Esophagus squamous epithelium (tissue), 5 donors: ENCODE results near the gene CERKL. TPM values are rescaled to one million over a fixed set of nuclear protein-coding genes. Genes with fewer than 3 reads are reported as not detected.

ENCODE experiments used
- DNase-seq: peaks from one replicate; lab custom pipeline; 2025; lab: John Stamatoyannopoulos, UW
- H3K27ac ChIP-seq, 4 donors: fragments of 200-600 bp; sonication (generic); one replicate each; pipeline ENCODE4 v1.5.1; 2016 to 2019; ENCODE audit warnings: mild to moderate bottlenecking in 1 of 4
- H3K27me3 ChIP-seq, 4 donors: fragments of 200-600 bp; sonication (generic); 1 replicate in 3 of 4; 2 replicates in 1 of 4; pipeline versions ENCODE4 v1.5.1 to v1.6.0; 2017 to 2021; ENCODE audit warnings: antibody characterized with exemption in 1 of 4
- H3K36me3 ChIP-seq, 3 donors: fragments of 200-600 bp; sonication (generic); one replicate each; pipeline ENCODE4 v1.5.1; 2016 to 2019
- H3K4me1 ChIP-seq, 3 donors: fragments of 200-600 bp; sonication (generic); one replicate each; pipeline ENCODE4 v1.5.1; 2017 to 2019
- H3K4me3 ChIP-seq, 4 donors: fragments of 200-600 bp; sonication (generic); 1 replicate in 3 of 4; 2 replicates in 1 of 4; pipeline ENCODE4 v1.5.1; 2016 to 2019; ENCODE audit warnings: mild to moderate bottlenecking in 2 of 4, moderate library complexity in 1 of 4
- H3K9me3 ChIP-seq, 3 donors: fragments of 200-600 bp; sonication (generic); one replicate each; pipeline ENCODE4 v1.5.1; 2016 to 2019
- POLR2A ChIP-seq, 4 donors: fragments of 450-650 bp; IDR thresholded peaks; one replicate each; pipeline ENCODE4 v1.6.1; 2017; ENCODE audit warnings: antibody characterized with exemption in 4 of 4, mild to moderate bottlenecking in 4 of 4, moderate library complexity in 3 of 4
- WGBS, 2 donors: methylation state at CpG; one replicate each; pipeline ENCODE4 v1.1.5; 2018; 5-methylcytosine and 5-hydroxymethylcytosine counted together
- intact Hi-C: fragments of 100-400 bp; cut with DNase I; formaldehyde crosslinking; loops from one replicate; pipeline ENCODE4 v1.15.0; 2022
- total RNA-seq, 4 donors: library from RNA; depleted of rRNA; stranded (reverse); fragments of >200 nt; gene quantifications; one replicate each; pipeline ENCODE4 v1.1.0, GENCODE V29; 2016
- TF ChIP-seq, protein P1 (sequence below), 6 experiments: fragments of 450-650 bp in 4 of 6; fragments of 200-600 bp in 2 of 6; sonication (generic) in 2 of 6; IDR thresholded peaks; one replicate each; pipeline ENCODE4 v1.5.1; 2016 to 2019; ENCODE audit warnings: antibody characterized with exemption in 6 of 6, mild to moderate bottlenecking in 4 of 6, moderate library complexity in 4 of 6
- donor health status: DM: yes; HTN: yes; CAD: no.

Gene CERKL
- total RNA-seq, 4 donors from 2014 or later: 0.15 TPM; not detected in 3

DNA sequence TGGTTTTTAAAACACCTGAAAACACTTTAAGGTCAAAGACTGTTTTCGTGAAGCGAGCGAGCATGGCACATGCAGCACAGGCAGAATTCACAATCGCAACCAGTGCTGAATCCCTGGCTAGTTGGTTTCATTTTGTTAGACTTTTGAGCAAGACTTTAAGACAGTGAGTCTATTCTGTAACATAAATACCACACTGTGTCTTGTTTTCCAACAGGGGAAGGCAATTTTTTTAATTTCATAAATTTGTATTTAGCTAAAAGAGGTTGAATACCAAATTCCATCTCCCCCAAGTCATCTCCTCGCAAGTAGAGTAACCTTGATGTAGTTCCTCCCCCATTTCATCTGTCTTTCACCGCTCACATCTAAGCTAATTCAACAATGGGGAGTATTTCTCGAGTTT lies 1.4 kb downstream of the CERKL start:
- TF ChIP-seq POLR2A (IDR thresholded peaks at IDR 0.05): no peak
- TF ChIP-seq, protein P1, sequence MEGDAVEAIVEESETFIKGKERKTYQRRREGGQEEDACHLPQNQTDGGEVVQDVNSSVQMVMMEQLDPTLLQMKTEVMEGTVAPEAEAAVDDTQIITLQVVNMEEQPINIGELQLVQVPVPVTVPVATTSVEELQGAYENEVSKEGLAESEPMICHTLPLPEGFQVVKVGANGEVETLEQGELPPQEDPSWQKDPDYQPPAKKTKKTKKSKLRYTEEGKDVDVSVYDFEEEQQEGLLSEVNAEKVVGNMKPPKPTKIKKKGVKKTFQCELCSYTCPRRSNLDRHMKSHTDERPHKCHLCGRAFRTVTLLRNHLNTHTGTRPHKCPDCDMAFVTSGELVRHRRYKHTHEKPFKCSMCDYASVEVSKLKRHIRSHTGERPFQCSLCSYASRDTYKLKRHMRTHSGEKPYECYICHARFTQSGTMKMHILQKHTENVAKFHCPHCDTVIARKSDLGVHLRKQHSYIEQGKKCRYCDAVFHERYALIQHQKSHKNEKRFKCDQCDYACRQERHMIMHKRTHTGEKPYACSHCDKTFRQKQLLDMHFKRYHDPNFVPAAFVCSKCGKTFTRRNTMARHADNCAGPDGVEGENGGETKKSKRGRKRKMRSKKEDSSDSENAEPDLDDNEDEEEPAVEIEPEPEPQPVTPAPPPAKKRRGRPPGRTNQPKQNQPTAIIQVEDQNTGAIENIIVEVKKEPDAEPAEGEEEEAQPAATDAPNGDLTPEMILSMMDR (IDR thresholded peaks at IDR 0.05): no peak
- Histone ChIP-seq H3K4me3 (peak overlapping the region in 1 of 4 donors; percentile 3), H3K27me3 (peaks cover 0 to 48% (median 0%) of the 10 kb centered on the region in 4 donors), H3K27ac (no peak overlapping the region), H3K9me3 (no peaks in the 10 kb centered on the region), H3K36me3 (no peaks in the 10 kb centered on the region), H3K4me1 (peaks cover 8 to 15% (median 9%) of the 10 kb centered on the region in 3 donors)
- intact Hi-C loops: no loop called here
- WGBS, 2 donors: 73 to 74% methylated on average over 7 of the region's 7 CpGs
- DNase-seq: no peak

DNA sequence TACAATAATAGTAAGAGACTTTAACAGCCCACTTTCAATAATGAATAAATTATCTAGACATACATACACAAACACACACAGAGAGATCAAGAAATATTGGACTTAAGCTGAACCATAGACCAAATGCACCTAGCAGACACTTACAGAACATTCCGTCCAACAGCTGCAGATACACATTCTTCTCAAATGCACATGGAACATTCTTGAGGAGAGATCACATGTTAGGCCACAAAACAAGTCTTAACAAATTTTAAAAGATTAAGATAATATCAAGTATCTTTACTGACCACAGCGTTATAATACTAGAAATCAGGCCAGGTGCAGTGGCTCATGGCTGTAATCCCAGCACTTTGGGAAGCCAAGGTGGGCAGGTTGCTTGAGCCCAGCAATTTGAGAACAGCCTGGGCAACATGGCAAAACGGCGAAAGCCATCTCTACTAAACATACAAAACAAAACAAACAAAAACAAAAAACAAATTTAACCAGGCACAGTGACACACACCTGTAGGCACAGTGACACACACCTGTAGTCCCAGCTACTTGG lies 7.4 kb downstream of the CERKL start:
- no peaks in the 10 kb centered on the region for H3K9me3 ChIP-seq
- peaks cover 0 to 7% (median 0%) of the 10 kb centered on the region in 4 donors for H3K27me3 ChIP-seq
- no peaks in the 10 kb centered on the region for H3K36me3 ChIP-seq
- H3K4me3 ChIP-seq: no peak overlapping the region
- no peak overlapping the region for H3K27ac ChIP-seq
- intact Hi-C loops: no loop called here
- WGBS, 2 donors: 85 to 87% methylated on average over 4 of the region's 4 CpGs
- TF ChIP-seq, protein P1 (IDR thresholded peaks at IDR 0.05): no peak
- TF ChIP-seq POLR2A (IDR thresholded peaks at IDR 0.05): no peak
- no peaks in the 10 kb centered on the region for H3K4me1 ChIP-seq
- no peak for DNase-seq

DNA sequence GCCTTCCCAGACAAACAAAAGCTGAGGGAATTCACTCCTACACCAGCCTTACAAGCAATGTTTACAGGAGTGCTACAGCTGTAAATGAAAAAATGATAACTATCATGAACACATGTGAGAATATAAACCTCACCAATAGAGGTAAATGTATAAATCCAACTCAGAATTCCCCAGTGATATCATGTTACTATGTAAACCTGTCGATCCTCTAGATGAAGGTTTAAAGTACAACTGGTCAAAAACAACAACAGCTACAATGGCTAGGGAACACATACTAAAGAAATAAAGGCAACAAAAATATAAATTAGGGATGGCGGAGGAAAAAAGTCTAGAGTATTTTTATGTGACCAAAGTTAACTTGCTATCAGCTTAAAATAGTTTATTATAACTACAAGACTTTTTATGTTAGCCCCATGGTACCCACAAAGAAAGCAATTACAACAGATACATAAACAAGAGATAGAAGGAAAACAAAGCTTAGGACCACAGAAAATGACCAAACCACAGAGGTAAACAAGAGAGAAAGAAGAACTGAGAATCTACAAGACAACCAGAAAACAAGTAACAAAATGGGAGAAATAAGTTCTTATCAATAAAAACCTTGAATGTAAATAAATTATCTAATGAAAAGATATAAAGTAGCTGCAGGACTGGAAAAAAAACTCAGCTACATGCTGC lies 8.3 kb downstream of the CERKL start:
- TF ChIP-seq POLR2A (IDR thresholded peaks at IDR 0.05): no peak
- TF ChIP-seq, protein P1 (IDR thresholded peaks at IDR 0.05): no peak
- no peaks in the 10 kb centered on the region for H3K9me3 ChIP-seq
- H3K27ac ChIP-seq: no peak overlapping the region
- 80 to 85% methylated on average over 2 of the region's 2 CpGs for WGBS, 2 donors
- H3K27me3 ChIP-seq: peaks cover 0 to 7% (median 0%) of the 10 kb centered on the region in 4 donors
- no peak for DNase-seq
- no peaks in the 10 kb centered on the region for H3K4me1 ChIP-seq
- no peaks in the 10 kb centered on the region for H3K36me3 ChIP-seq
- no peak overlapping the region for H3K4me3 ChIP-seq
- intact Hi-C loops: no loop called here

DNA sequence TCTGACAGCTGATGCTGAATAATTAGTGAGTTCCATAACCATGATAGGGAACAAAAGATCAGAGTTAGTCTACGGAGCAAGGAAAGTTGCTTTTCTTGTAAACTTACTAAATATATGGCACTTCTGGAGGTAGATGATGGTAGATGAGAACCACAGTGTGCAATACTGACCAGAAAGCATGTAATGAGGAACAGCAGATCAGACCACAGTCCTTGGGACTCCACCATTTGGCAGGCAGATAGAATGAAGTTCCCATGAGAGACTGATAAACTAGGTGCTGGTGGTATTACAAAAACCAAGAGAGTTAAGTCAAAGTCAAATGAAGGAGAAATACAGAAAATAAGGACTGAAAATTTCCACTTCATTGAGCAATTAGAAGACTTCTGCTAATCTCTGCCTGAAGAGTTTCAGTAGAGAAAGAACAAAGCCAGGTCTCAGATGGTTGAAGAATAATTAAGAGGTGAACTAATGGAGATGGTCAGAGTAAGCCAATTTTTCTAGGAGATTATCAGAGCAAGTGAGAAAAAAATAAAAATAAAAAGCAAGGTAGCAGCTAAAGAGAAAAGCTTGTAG lies 10.4 kb downstream of the CERKL start:
- H3K27ac ChIP-seq: no peak overlapping the region
- intact Hi-C loops: no loop called here
- DNase-seq: no peak
- no peaks in the 10 kb centered on the region for H3K36me3 ChIP-seq
- TF ChIP-seq, protein P1 (IDR thresholded peaks at IDR 0.05): no peak
- no peak for TF ChIP-seq POLR2A (IDR thresholded peaks at IDR 0.05)
- no peaks in the 10 kb centered on the region for H3K4me1 ChIP-seq
- 68 to 85% methylated on average over 1 of the region's 1 CpG for WGBS, 2 donors
- H3K9me3 ChIP-seq: no peaks in the 10 kb centered on the region
- H3K4me3 ChIP-seq: no peak overlapping the region
- H3K27me3 ChIP-seq: peaks cover 0 to 10% (median 0%) of the 10 kb centered on the region in 4 donors

DNA sequence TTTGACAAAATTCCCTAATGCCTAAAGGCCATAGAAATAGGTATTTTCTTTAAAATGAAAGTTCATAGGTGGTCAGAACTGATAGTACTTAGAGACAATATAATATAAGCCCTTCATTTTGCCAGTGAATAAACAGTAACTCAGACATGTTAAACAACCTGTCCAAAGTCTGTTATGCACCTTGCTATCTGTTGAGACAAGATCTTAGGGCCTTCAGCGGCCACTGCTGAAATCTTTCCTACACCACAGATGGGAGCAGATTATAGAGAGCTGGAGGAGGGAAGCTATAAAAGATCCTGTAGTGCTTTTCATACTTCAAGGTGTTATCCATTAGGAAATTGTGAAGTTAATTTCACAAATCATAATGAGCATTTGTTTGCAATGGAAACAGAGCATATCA lies 13.8 kb downstream of the CERKL start:
- WGBS, 2 donors: 64 to 71% methylated on average over 1 of the region's 1 CpG
- intact Hi-C loops: no loop called here
- TF ChIP-seq, protein P1 (IDR thresholded peaks at IDR 0.05): no peak
- TF ChIP-seq POLR2A (IDR thresholded peaks at IDR 0.05): no peak
- Histone ChIP-seq H3K4me3 (no peak overlapping the region), H3K36me3 (no peaks in the 10 kb centered on the region), H3K4me1 (no peaks in the 10 kb centered on the region), H3K27me3 (peaks cover 0 to 10% (median 0%) of the 10 kb centered on the region in 4 donors), H3K9me3 (no peaks in the 10 kb centered on the region), H3K27ac (no peak overlapping the region)
- DNase-seq: no peak
